Hepatocyte (in vitro differentiated cells): ENCODE measurements around the gene KCNIP2. TPM values are rescaled to one million over a fixed set of nuclear protein-coding genes. Genes with fewer than 3 reads are reported as not detected.

Experiments used
- DNase-seq: peaks from one replicate; pipeline ENCODE4 v3.0.0-alpha.2; 2016; ENCODE audit warnings: low spot score
- H2AFZ ChIP-seq: fragments of 200-600 bp; sonication (generic); 2 replicates; pipeline ENCODE4 v1.6.0; 2016; ENCODE audit warnings: antibody characterized with exemption, mild to moderate bottlenecking
- H3K27ac ChIP-seq: fragments of 200-600 bp; sonication (generic); 2 replicates; pipeline ENCODE4 v1.5.1; 2016; ENCODE audit warnings: mild to moderate bottlenecking
- H3K27me3 ChIP-seq: fragments of 200-600 bp; sonication (generic); 2 replicates; pipeline ENCODE4 v1.6.1; 2016
- H3K36me3 ChIP-seq: fragments of 200-600 bp; sonication (generic); replicated peaks from 2 replicates; pipeline ENCODE4 v1.5.1; 2016; ENCODE audit warnings: low read depth; ENCODE audit not compliant: insufficient read depth
- H3K4me1 ChIP-seq: fragments of 200-600 bp; sonication (generic); 2 replicates; pipeline ENCODE4 v1.5.1; 2016; ENCODE audit warnings: mild to moderate bottlenecking, moderate library complexity; ENCODE audit not compliant: insufficient read depth
- H3K4me2 ChIP-seq: fragments of 200-600 bp; sonication (generic); 2 replicates; pipeline ENCODE4 v1.6.0; 2016
- H3K4me3 ChIP-seq: fragments of 200-600 bp; sonication (generic); 2 replicates; pipeline ENCODE4 v1.5.1; 2016; ENCODE audit warnings: mild to moderate bottlenecking
- H3K79me2 ChIP-seq: fragments of 200-600 bp; sonication (generic); 2 replicates; pipeline ENCODE4 v1.6.0; 2017; ENCODE audit warnings: mild to moderate bottlenecking
- H3K9me2 ChIP-seq: fragments of 200-600 bp; sonication (generic); replicated peaks from 2 replicates; pipeline ENCODE4 v1.6.0; 2017; ENCODE audit warnings: mild to moderate bottlenecking; ENCODE audit not compliant: insufficient read depth
- H3K9me3 ChIP-seq: fragments of 200-600 bp; sonication (generic); 2 replicates; pipeline ENCODE4 v1.5.1; 2016; ENCODE audit warnings: low read depth, mild to moderate bottlenecking
- H4K20me1 ChIP-seq: fragments of 200-600 bp; sonication (generic); 2 replicates; pipeline ENCODE4 v1.6.0; 2016; ENCODE audit warnings: mild to moderate bottlenecking; ENCODE audit not compliant: insufficient read depth, poor library complexity, severe bottlenecking
- EZH2 ChIP-seq: fragments of 200-600 bp; sonication (generic); IDR thresholded peaks from 2 replicates; pipeline ENCODE4 v1.6.1; 2016; ENCODE audit warnings: antibody characterized with exemption, mild to moderate bottlenecking, borderline replicate concordance
- EZH2phosphoT487 ChIP-seq: fragments of 200-600 bp; sonication (generic); IDR thresholded peaks from one replicate; pipeline ENCODE4 v1.6.1; 2018; ENCODE audit warnings: antibody characterized with exemption, mild to moderate bottlenecking, low read depth, moderate library complexity; ENCODE audit not compliant: unreplicated experiment, severe bottlenecking
- WGBS: methylation state at CpG from one replicate; pipeline ENCODE4 v1.1.6; 2016; ENCODE audit warnings: low lambda C conversion rate; ENCODE audit errors: missing lambda C conversion rate; 5-methylcytosine and 5-hydroxymethylcytosine counted together
- polyA plus RNA-seq: library from polyadenylated mRNA; unstranded; fragments of >200 nt; fragmentation: Nextera tagmentation; extraction: Ambion mirVana; gene quantifications from 2 replicates; pipeline ENCODE4 v1.2.1, GENCODE V29; 2016
- total RNA-seq: library from RNA; depleted of rRNA; stranded (reverse); fragments of >200 nt; gene quantifications from 2 replicates; pipeline ENCODE4 v1.2.3, GENCODE V29; 2014
- TF ChIP-seq, protein P1 (sequence below): fragments of 200-600 bp; sonication (generic); IDR thresholded peaks from 2 replicates; pipeline ENCODE4 v1.5.1; 2016; ENCODE audit warnings: antibody characterized with exemption, mild to moderate bottlenecking; ENCODE audit not compliant: poor library complexity

KCNIP2 gene
- total and polyA plus RNA-seq, 2 experiments from 2014 or later: 0.87 to 1.0 TPM

DNA sequence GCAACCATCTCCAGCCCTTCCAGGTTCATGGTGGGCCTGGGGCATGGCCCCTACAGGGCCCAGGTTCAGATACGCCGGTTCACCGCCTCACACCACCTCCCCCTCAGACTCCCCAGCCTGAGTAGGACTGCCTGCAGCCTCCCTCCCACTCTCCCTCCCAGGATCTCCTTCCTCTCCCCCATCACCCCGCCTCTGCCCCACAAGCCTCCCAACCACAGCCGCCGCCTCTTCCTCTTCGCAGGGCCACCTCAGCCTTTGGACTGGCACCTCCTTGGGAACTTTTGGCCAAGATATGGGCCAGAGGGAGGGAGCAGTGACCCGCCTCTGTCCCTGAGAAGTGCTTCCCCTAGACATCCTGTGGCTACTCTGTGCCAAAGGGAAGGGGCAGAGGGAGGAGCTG, 9.3 kb downstream of the KCNIP2 start:
- Histone ChIP-seq H4K20me1 (no peaks in the 10 kb centered on the region), H2AFZ (no peak overlapping the region), H3K9me3 (no peaks in the 10 kb centered on the region), H3K4me1 (peaks cover 20% of the 10 kb centered on the region), H3K9me2 (no peaks in the 10 kb centered on the region), H3K27me3 (no peaks in the 10 kb centered on the region), H3K4me2 (no peak overlapping the region), H3K4me3 (no peak overlapping the region), H3K27ac (no peak overlapping the region), H3K36me3 (no peaks in the 10 kb centered on the region), H3K79me2 (no peaks in the 10 kb centered on the region)
- no peak for TF ChIP-seq EZH2
- TF ChIP-seq, protein P1, sequence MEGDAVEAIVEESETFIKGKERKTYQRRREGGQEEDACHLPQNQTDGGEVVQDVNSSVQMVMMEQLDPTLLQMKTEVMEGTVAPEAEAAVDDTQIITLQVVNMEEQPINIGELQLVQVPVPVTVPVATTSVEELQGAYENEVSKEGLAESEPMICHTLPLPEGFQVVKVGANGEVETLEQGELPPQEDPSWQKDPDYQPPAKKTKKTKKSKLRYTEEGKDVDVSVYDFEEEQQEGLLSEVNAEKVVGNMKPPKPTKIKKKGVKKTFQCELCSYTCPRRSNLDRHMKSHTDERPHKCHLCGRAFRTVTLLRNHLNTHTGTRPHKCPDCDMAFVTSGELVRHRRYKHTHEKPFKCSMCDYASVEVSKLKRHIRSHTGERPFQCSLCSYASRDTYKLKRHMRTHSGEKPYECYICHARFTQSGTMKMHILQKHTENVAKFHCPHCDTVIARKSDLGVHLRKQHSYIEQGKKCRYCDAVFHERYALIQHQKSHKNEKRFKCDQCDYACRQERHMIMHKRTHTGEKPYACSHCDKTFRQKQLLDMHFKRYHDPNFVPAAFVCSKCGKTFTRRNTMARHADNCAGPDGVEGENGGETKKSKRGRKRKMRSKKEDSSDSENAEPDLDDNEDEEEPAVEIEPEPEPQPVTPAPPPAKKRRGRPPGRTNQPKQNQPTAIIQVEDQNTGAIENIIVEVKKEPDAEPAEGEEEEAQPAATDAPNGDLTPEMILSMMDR: no peak
- TF ChIP-seq EZH2phosphoT487: no peak
- DNase-seq: no peak
- 91% methylated on average over 5 of the region's 8 CpGs for WGBS

DNA sequence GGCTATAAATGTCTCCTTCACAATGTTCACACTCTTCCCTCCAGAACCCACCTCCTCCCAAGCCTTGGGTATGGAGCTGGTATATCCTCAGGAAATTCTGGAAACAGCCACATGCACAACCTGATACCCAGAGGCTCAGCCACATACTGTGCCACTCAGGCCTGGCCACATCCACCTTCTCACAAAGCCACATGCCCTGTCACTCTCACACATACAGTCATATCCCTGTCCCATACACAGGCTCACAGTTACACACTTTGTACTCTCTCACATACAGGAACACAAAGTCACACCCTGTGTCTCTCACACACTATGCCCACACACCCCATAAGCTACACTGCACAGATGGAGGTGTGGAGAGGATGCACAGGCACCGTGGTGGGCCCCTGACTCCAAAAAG, 10.1 kb downstream of the KCNIP2 start:
- 79% methylated on average over 1 of the region's 1 CpG for WGBS

DNA sequence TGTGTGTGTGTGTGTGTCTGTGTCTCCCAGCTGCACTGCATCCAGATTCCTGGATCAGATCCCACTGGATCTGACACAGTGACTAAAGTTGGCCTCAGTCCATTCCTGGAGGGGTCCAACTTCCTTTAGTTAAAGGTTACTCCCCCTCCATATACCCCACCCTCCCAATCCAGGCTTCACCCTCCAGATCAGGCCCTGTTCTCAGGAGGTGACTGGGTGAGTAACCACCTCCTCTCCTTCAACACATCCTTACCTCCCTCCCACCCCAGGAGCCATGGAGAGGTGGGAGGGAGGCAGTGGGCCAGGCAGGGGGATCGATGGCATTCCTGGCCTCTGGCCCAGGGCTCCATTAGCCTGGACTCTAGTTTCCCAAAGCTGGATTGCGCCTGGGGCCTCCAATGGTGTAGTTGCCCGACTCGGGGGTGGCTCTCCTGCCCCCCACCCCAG, 11.3 kb downstream of the KCNIP2 start:
- Histone ChIP-seq H2AFZ (no peak overlapping the region), H3K36me3 (no peaks in the 10 kb centered on the region), H3K4me3 (no peak overlapping the region), H3K4me2 (no peak overlapping the region), H3K9me2 (no peaks in the 10 kb centered on the region), H3K27ac (no peak overlapping the region), H3K27me3 (no peaks in the 10 kb centered on the region), H3K79me2 (no peaks in the 10 kb centered on the region), H3K9me3 (no peaks in the 10 kb centered on the region), H3K4me1 (peaks cover 14% of the 10 kb centered on the region), H4K20me1 (no peaks in the 10 kb centered on the region)
- no peak for DNase-seq
- WGBS: 82% methylated on average over 4 of the region's 4 CpGs
- TF ChIP-seq, protein P1: no peak
- TF ChIP-seq EZH2phosphoT487 (no peak), EZH2 (no peak)

More for the DNA sequence above, 10.1 kb downstream of the KCNIP2 start:
- Histone ChIP-seq H3K27me3 (no peaks in the 10 kb centered on the region), H3K36me3 (no peaks in the 10 kb centered on the region), H3K4me3 (no peak overlapping the region), H3K9me2 (no peaks in the 10 kb centered on the region), H2AFZ (no peak overlapping the region), H3K9me3 (no peaks in the 10 kb centered on the region), H3K4me2 (no peak overlapping the region), H4K20me1 (no peaks in the 10 kb centered on the region), H3K79me2 (no peaks in the 10 kb centered on the region), H3K27ac (no peak overlapping the region), H3K4me1 (peaks cover 20% of the 10 kb centered on the region)
- TF ChIP-seq EZH2phosphoT487: no peak
- no peak for TF ChIP-seq EZH2
- TF ChIP-seq, protein P1: no peak
- no peak for DNase-seq

DNA sequence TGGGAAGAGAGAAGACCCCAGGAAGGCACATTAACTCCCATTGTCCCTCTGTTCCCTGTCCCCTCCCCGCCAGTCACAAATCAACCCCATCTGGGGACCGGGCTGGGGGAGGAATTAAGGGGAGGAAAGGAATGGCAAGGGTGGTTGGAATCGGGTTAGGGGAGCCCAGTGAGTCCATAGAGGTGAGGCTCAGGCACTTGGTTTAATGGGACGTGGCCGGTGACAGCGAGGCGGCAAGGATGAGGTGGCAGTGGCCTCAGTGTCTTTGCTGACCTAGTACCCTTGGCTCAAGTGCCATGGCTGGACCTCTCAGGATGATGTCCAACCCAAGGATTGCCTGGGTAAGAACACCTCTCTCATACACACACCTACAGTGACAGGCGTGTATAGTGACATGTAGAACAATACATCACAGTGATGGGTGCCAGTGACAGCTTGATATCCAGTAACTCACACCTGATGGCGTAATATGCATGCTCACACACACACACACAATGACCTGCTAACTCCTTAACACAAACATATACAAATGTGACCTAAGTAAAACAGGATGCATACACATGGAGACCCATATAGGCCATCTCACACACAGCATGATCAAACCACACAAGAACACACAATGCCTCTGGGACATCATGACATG, 12.3 kb downstream of the KCNIP2 start:
- WGBS: 74% methylated on average over 9 of the region's 9 CpGs
- TF ChIP-seq, protein P1: no peak
- no peak for TF ChIP-seq EZH2
- no peak for TF ChIP-seq EZH2phosphoT487

More for the DNA sequence above, 12.3 kb downstream of the KCNIP2 start:
- Histone ChIP-seq H3K9me2 (no peaks in the 10 kb centered on the region), H3K36me3 (no peaks in the 10 kb centered on the region), H3K79me2 (no peaks in the 10 kb centered on the region), H3K4me1 (peaks cover 14% of the 10 kb centered on the region), H3K4me3 (no peak overlapping the region), H3K4me2 (peak overlapping the region; percentile 95), H2AFZ (peak overlapping the region; percentile 47), H3K9me3 (no peaks in the 10 kb centered on the region), H3K27me3 (no peaks in the 10 kb centered on the region), H3K27ac (peak overlapping the region; percentile 93), H4K20me1 (no peaks in the 10 kb centered on the region)
- DNase-seq: no peak
